A549 (cell line): Measurements from ENCODE around the gene SETD1B. TPM values are rescaled to one million over a fixed set of nuclear protein-coding genes. Genes with fewer than 3 reads are reported as not detected.

Source experiments
- ATAC-seq, 2 experiments: fragments of 200-7000 bp in 1 of 2; fragments of >200 bp in 1 of 2; cut with Nextera tagmentation in 1 of 2; cut with Tn5 transposase in 1 of 2; 3 replicates each; pipeline versions ENCODE4 v1.8.0 to v1.9.1; 2018 to 2020; ENCODE audit warnings: mild to moderate bottlenecking in 1 of 2, moderate library complexity in 1 of 2
- CTCF ChIA-PET: fragments of 300-600 bp; sonication (Branson Sonifier 250); formaldehyde crosslinking; extraction: SDS; loops from one replicate; lab custom pipeline; 2021; ENCODE audit warnings: antibody characterized with exemption, inconsistent platforms; lab: Yijun Ruan, JAX
- POLR2A ChIA-PET: fragments of 350-600 bp; formaldehyde crosslinking; extraction: SDS; loops from one replicate; lab custom pipeline; 2021; ENCODE audit warnings: antibody characterized with exemption, inconsistent platforms; lab: Yijun Ruan, JAX
- DNase-seq, 2 experiments: peaks; one replicate each; pipeline versions ENCODE4 v3.0.0 to v3.0.0-alpha.2; 2011 to 2016; ENCODE audit warnings: low read depth in 1 of 2, low spot score in 1 of 2
- FAIRE-seq: peaks from 2 replicates; lab custom pipeline; 2011; peaks lifted over from hg19 to GRCh38; lab: Jason Lieb, UNC
- H3K27ac ChIP-seq, 2 experiments: fragments of >200 bp; sonication (Bioruptor Twin); formaldehyde crosslinking; 3 replicates each; pipeline ENCODE4 v1.5.1; 2016 to 2017
- H3K4me1 ChIP-seq: fragments of >200 bp; sonication (Bioruptor Twin); formaldehyde crosslinking; 3 replicates; pipeline ENCODE4 v1.6.1; 2016
- H3K4me2 ChIP-seq: fragments of >200 bp; sonication (Bioruptor Twin); formaldehyde crosslinking; 3 replicates; pipeline ENCODE4 v1.6.1; 2016
- H3K4me3 ChIP-seq: fragments of >200 bp; sonication (Bioruptor Twin); formaldehyde crosslinking; 3 replicates; pipeline ENCODE4 v1.5.1; 2016
- H3K9me3 ChIP-seq: fragments of >200 bp; sonication (Bioruptor Twin); formaldehyde crosslinking; 3 replicates; pipeline ENCODE4 v1.6.1; 2016
- BCL3 ChIP-seq: fragments of >200 bp; sonication (Bioruptor Twin); formaldehyde crosslinking; IDR thresholded peaks from 3 replicates; pipeline ENCODE4 v1.6.1; 2016
- CHD2 ChIP-seq: fragments of 150-350 bp; IDR thresholded peaks from 2 replicates; pipeline ENCODE4 v1.6.1; 2014; ENCODE audit warnings: low read length; ENCODE audit not compliant: partially characterized antibody
- CTCF ChIP-seq: fragments of >200 bp; sonication (Bioruptor Twin); formaldehyde crosslinking; IDR thresholded peaks from 3 replicates; pipeline ENCODE4 v1.5.1; 2016
- HMGXB4 ChIP-seq: fragments of 250-450 bp; sonication (Bioruptor Pico); IDR thresholded peaks from 2 replicates; pipeline ENCODE4 v1.5.0; 2021; ENCODE audit warnings: mild to moderate bottlenecking, moderate library complexity, borderline replicate concordance
- HOXA7 ChIP-seq: fragments of 250-450 bp; sonication (Bioruptor Pico); IDR thresholded peaks from 2 replicates; pipeline ENCODE4 v1.5.0; 2020; ENCODE audit warnings: mild to moderate bottlenecking, moderate library complexity
- HOXB13 ChIP-seq: fragments of 250-450 bp; sonication (Bioruptor Pico); IDR thresholded peaks from 2 replicates; pipeline ENCODE4 v1.5.0; 2020; ENCODE audit warnings: low read depth, mild to moderate bottlenecking, moderate library complexity
- KDM1A ChIP-seq: fragments of 200-600 bp; sonication (generic); IDR thresholded peaks from 2 replicates; pipeline ENCODE4 v1.6.1; 2016; ENCODE audit warnings: low read depth, mild to moderate bottlenecking
- MAX ChIP-seq: IDR thresholded peaks from 2 replicates; pipeline ENCODE4 v1.6.1; 2012
- PBX3 ChIP-seq: IDR thresholded peaks from 2 replicates; pipeline ENCODE4 v1.6.1; 2012
- POLR2A ChIP-seq: IDR thresholded peaks from 2 replicates; pipeline ENCODE4 v1.6.1; 2012; ENCODE audit warnings: mild to moderate bottlenecking, low read length
- POLR2AphosphoS2 ChIP-seq: conservative IDR thresholded peaks from 2 replicates; pipeline ENCODE4 v1.6.1; 2012; ENCODE audit warnings: low read length, improper control_type of control experiment, inconsistent platforms
- SMC3 ChIP-seq: fragments of >200 bp; sonication (Bioruptor Twin); formaldehyde crosslinking; IDR thresholded peaks from 3 replicates; pipeline ENCODE4 v1.6.1; 2018; ENCODE audit warnings: inconsistent platforms
- SREBF2 ChIP-seq: fragments of 450-650 bp; IDR thresholded peaks from 2 replicates; pipeline ENCODE4 v1.6.1; 2014; ENCODE audit warnings: mild to moderate bottlenecking, moderate library complexity
- ZC3H11A ChIP-seq: fragments of 450-650 bp; IDR thresholded peaks from 2 replicates; pipeline ENCODE4 v1.6.1; 2014; ENCODE audit warnings: antibody characterized with exemption, mild to moderate bottlenecking
- ZSCAN20 ChIP-seq: fragments of 250-450 bp; sonication (Bioruptor Pico); IDR thresholded peaks from 2 replicates; pipeline ENCODE4 v1.8.0; 2022; ENCODE audit warnings: mild to moderate bottlenecking, moderate library complexity
- WGBS: methylation state at CpG from one replicate; pipeline ENCODE4 v1.1.6; 2017; ENCODE audit errors: missing lambda C conversion rate; 5-methylcytosine and 5-hydroxymethylcytosine counted together
- polyA plus RNA-seq, 4 experiments: library from polyadenylated mRNA; depleted of rRNA in 3 of 4; stranded (reverse); fragments of >200 nt; fragmentation: RNase III in 1 of 4; extraction: RNeasy Plus Mini Kit Qiagen cat#74134 plus additional on column Dnase treatment in 1 of 4; gene quantifications; 2 replicates in 3 of 4; 3 replicates in 1 of 4; pipeline ENCODE4 v1.2.3, GENCODE V29; 2011 to 2017

The SETD1B gene
- polyA plus RNA-seq, 2 of the 4 experiments (the other 2 are of a cell fraction): 1.1 to 8.6 TPM

GRCh38 chr12:121830134-121830533 lies 26.3 kb downstream of the SETD1B start (continued):
- TF ChIP-seq HOXB13 (CRISPR knock-in tag) (no peak), MAX (no peak)

GRCh38 chr12:121830588-121831265 lies 26.9 kb downstream of the SETD1B start:
- Histone ChIP-seq H3K4me3 (no peak overlapping the region), H3K27ac (no peak overlapping the region), H3K4me2 (no peak overlapping the region), H3K4me1 (no peaks in the 10 kb centered on the region), H3K9me3 (no peaks in the 10 kb centered on the region)
- TF ChIP-seq HMGXB4 (CRISPR knock-in tag) (no peak), CTCF (no peak), PBX3 (no peak), KDM1A (no peak)
- 93% methylated on average over 28 of the region's 29 CpGs for WGBS
- DNase-seq (no peak), FAIRE-seq (no peak), ATAC-seq (no peak)
- CTCF ChIA-PET: interaction anchor here (72.2 kb wide), 1 partner anchor 45 kb away, joined by 2657 read pairs; the partner anchor contains the start of genes RHOF and SETD1B
- POLR2A ChIA-PET: no interaction called here

- Histone ChIP-seq H3K4me1 (no peaks in the 10 kb centered on the region), H3K4me2 (no peak overlapping the region), H3K27ac (no peak overlapping the region)
- POLR2A ChIA-PET: no interaction called here
- CTCF ChIA-PET: interaction anchor here (0.6 to 72.2 kb wide), 2 partner anchors 13 to 46 kb away, joined by 3 to 2657 read pairs; partner anchors contain the start of genes RHOF and SETD1B
- no peak for DNase-seq
- TF ChIP-seq POLR2AphosphoS2 (no peak), ZC3H11A (no peak), SMC3 (no peak), HOXA7 (no peak), CTCF (no peak), SREBF2 (no peak), CHD2 (no peak), ZSCAN20 (CRISPR knock-in tag) (no peak), POLR2A (no peak), BCL3 (no peak)
- TF ChIP-seq, all 56 proteins: peak for 0
- FAIRE-seq (no peak), ATAC-seq (no peak)
- H3K9me3 ChIP-seq: no peaks in the 10 kb centered on the region
- 94% methylated on average over 19 of the region's 19 CpGs for WGBS
- no peak overlapping the region for H3K4me3 ChIP-seq
Measured at GRCh38 chr12:121831571-121832245, 27.9 kb downstream of the SETD1B start.
